Posterior vena cava (tissue), 2 donors: ENCODE results near the gene MYBPC3. TPM values are rescaled to one million over a fixed set of nuclear protein-coding genes. Genes with fewer than 3 reads are reported as not detected.

Source experiments
- DNase-seq: peaks from one replicate; pipeline ENCODE4 v3.0.0-alpha.2; 2020; ENCODE audit warnings: low spot score
- intact Hi-C, 2 donors: fragments of 100-400 bp; cut with DNase I; formaldehyde crosslinking; loops; one replicate each; pipeline versions ENCODE4 v1.14.1 to v1.14.2; 2022 to 2023
- total RNA-seq, 2 donors: library from RNA; stranded (reverse); fragmentation: NEBNext Ultra II Directional; extraction: Animal tissue kit (Norgen Biotek cat#: 25700); gene quantifications; one replicate each; pipeline ENCODE4 v1.2.1, GENCODE V29; 2021
- donor health status: DM: yes; HTN: yes; CAD: no.
- donor health status: DM: yes; HTN: yes; CAD: no.

MYBPC3 gene
- total RNA-seq, 2 donors from 2014 or later = 0.19 to 0.37 TPM

DNA sequence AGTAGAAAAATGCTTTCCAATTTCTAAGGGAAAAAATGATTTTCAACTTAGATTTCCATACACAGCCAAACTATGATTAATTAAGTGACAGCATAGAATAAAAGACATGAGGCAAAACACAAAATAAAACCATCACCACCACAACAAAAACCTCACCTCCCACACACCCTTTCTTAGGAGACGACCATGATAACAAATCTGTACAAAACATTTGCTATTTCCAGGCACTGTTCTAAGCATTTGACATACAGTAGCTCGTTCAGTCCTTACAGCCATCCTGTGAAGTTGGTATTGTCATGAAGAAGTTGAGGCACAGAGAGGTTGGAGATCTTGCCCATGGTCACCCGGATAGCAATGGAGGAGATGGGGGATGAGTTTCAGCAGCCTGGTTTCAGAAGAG is 17.2 kb upstream of the MYBPC3 start:
- DNase-seq = peak; percentile 1
- intact Hi-C loops = loop anchor here (5.0 to 10.0 kb wide), 3 partner anchors 43 to 85 kb away; partner anchors contain the start of gene RAPSN (in 1 of the 2)

DNA sequence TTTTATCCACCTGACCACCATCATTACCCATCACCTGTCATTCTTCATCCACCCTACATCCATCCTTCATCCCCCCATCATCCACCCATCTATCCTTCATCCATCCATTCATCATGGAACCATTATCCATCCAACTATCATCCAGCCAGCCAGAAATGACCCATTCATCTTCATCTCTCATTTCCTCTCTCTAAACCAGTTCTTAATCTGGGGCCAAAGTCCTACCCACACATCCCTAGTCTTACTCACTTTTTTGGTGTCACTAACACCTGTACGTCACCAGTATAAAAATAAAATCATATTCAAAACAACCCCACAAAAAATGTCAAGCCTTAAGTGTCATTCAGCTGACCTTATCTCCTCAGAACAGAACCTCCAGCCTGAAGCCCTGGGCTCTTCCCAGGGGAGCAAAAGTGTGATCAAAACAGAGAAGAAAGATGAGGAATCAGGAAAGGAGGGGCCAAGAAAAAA is 13.6 kb upstream of the MYBPC3 start:
- intact Hi-C loops = no loop called here
- no peak for DNase-seq

DNA sequence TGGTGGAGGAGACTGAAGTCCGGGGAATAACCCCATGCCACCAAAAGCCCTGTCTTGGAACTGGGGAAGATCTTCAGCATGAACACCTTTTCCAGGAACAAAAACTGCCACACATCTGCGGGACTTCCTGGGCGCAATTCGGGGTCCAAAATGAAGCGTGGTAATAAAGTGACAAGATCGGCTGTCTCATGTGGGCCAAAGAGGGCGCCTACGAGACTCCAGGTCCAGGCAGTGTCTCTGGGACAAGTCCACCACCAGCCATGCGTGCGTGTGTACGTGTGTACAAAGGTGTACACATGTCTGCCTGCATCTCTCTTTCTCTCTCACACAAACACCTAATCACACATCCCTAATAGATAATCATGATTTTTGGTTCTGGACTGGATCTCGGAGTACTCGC is 8.9 kb upstream of the MYBPC3 start:
- peak; percentile 47 for DNase-seq
- intact Hi-C loops = no loop called here

DNA sequence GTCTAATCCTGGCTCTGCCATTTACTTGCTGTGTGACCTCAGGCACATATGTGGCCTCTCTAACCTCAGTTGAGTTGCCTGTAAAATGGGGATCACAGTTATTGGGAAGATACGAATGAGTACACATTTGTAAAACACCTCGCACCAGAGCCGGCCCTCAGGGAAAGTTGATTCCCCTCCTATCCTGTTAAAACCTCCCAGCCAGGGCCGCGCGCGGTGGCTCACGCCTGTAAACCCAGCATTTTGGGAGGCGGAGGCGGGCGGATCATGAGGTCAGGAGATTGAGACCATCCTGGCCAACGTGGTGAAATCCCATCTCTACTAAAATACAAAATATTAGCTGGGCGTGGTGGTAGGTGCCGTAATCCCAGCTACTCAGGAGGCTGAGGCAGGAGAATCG is 7.8 kb upstream of the MYBPC3 start:
- DNase-seq = peak; percentile 65
- intact Hi-C loops = no loop called here

DNA sequence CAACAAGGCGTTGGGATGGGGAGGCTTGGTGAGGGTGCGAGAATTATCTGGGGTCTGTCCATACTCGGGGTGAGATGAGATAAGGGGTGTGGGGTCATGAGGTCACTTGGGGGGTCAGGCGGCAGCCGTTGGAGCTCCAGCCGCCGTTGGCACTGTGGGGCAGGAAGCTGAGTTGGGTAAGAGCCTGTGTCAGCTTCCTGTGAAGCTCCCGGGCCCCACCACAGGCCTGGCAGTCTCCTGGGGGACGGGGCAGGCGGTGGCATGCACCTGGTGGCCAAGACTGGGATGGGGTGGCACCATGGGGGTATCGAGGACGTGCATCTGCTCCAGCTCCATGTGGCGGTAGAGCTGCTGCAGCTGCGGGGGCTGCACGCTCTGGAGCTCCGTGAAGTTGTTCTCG is 7.1 kb upstream of the MYBPC3 start:
- intact Hi-C loops = loop anchor here (5.0 to 10.0 kb wide), 2 partner anchors 177 to 185 kb away; partner anchors contain the start of gene ARFGAP2 (in 1 of the 2)
- DNase-seq = peak; percentile 84

DNA sequence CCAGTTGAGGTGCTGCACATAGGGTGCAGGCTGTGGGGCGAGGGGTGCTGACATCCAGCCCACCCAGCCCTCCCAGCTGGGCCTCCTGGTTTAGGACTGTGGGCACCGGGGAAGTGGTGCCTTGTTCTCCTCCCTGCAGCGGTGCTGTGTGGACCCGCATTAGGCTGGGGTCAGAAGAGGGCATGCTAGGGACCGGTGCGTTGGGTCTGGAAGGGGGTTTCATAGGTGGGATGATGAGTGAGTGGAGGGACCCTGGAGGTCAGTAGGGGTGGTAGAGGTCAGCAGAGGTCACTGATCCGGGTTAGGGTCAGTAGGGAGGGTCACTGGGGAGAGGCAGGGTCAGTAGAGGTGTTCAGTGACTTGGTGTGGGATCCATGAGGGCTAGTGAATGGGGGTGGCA is 6.7 kb upstream of the MYBPC3 start:
- intact Hi-C loops = loop anchor here (5.0 to 10.0 kb wide), 2 partner anchors 177 to 184 kb away; partner anchors contain the start of gene ARFGAP2 (in 1 of the 2)
- DNase-seq = no peak

DNA sequence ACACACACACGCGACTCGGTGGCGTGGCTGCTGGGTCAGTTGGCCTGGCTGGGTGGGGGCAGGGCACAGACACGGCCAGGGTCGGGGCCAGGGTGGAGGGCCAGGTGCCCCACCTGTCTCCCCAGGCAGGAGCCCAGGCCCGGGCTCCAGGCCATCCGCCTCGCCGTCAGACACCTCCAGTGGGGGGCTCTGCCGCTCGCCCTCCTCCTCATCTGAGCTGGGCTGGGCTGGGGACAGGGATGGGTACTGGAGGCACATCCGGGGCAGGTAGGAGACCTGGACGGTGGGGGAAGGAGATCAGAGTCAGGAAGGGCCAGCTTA is 6.2 kb upstream of the MYBPC3 start:
- intact Hi-C loops = loop anchor here (5.0 to 10.0 kb wide), 2 partner anchors 176 to 184 kb away; partner anchors contain the start of gene ARFGAP2 (in 1 of the 2)
- DNase-seq = no peak

DNA sequence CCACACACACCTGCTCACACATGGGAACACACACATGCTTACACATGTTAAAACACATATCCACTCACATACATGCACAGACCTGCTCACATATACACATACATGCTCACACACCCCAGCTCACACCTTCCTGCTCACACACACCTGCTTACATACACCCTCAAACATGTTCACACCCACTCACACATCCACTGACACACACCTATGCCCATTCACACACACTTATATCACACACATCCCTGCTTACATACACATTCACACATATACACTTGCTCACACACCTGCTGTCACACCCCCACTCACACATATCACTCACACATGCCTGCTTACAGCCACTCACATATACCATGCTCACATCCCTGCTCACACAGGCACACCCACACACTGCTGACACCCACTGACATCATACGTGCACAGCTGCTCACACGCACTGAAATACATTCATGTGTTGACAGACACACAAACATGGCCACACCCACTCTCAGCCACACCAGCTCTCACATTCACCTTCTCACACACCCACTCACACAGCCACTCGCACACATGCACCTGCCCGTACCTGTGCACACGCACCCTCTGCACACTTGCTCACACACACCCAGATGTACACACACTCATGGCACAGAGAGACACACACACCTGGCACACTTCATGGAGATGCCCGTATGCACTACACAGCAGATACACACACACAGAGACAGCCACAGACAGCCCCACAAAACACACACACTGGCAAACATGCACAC is 5.7 kb upstream of the MYBPC3 start:
- intact Hi-C loops = loop anchor here (5.0 to 10.0 kb wide), 2 partner anchors 176 to 183 kb away; partner anchors contain the start of gene ARFGAP2 (in 1 of the 2)
- no peak for DNase-seq

DNA sequence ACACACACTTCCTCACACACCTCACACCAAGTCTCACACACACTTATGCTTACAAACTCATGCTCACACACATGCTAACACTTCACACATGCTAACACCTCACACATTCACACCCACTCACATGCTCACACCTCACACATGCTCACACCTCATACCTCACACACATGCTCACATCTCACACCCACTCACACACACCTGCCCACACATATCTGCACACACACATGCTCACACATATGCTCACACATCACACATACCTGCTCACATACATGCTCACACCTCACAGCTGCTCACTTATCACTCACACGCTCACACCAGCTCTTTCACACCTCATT is 4.5 kb upstream of the MYBPC3 start:
- intact Hi-C loops = loop anchor here (5.0 to 10.0 kb wide), 2 partner anchors 175 to 182 kb away; partner anchors contain the start of gene ARFGAP2 (in 1 of the 2)
- DNase-seq = no peak

DNA sequence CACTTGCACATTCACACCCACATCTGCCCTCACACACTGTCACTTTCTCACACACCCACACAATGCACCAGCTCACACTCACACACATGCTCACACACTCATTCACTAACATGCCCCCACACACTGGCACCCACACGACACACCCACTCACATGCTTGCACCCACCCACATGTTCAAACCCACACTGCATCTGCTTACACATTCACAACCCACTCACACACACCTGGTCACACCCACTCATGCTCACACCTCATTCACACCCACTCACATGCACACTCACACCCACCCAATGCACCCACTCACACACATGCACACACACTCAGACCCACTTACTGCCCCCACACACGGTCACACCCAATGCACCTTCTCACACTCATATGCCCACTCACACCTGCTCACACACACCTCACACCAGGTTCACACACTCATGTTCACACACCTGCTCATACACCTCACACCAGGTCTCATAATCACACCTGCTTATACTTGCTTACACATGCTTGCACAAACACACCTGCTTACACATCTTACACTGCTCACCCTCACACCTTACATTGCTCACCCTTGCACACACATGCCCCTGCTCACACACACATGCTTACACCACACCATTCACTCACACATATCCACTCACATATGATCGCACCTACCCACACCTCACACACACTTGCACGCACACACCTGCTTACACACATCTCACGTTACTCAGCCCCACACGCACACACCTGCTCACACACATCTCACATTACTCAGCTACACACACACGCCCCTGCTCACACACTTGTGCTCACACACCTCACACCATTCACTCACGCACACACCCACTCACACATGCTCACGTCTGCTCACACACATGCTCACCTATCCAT is 3.9 kb upstream of the MYBPC3 start:
- intact Hi-C loops = loop anchor here (5.0 to 10.0 kb wide), 2 partner anchors 174 to 182 kb away; partner anchors contain the start of gene ARFGAP2 (in 1 of the 2)
- no peak for DNase-seq

DNA sequence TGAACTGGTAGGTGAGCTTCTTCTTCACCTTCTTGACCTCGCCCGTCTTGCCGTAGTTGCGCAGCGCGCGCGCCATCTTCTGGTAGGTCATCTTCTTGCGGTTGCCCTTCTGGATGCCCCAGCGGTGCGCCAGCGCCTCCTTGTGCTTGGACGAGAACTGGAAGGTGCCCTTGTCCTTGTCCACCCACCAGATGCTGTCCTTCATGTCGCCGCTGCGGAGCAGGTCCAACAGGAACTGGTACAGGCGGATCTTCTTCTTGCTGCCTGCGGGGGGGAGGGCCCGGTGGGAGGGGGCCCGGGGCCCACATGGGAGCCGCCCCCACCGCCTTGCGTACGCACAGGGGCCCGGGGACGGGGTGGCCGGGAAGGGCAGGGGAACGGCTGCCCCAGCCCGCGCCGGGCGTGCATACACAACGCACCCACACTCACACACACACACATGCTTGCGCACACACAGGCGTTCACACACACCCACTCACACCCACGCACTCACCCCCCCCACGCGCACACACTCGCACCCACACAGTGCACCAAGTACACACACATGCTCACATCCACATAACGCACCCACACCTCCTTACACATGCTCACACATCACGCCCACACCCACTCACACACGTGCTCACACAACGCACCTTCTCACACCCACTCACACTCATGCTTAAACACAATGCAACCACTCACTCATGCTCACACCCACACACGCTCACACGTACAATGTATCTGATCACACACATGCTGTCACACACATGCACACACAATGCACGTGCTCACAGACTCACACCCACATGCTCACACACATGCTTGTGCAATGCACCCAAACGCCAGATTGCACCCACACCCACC is 3.0 kb upstream of the MYBPC3 start:
- intact Hi-C loops = loop anchor here (5.0 to 10.0 kb wide), 2 partner anchors 173 to 181 kb away; partner anchors contain the start of gene ARFGAP2 (in 1 of the 2)
- DNase-seq = peak; percentile 96

DNA sequence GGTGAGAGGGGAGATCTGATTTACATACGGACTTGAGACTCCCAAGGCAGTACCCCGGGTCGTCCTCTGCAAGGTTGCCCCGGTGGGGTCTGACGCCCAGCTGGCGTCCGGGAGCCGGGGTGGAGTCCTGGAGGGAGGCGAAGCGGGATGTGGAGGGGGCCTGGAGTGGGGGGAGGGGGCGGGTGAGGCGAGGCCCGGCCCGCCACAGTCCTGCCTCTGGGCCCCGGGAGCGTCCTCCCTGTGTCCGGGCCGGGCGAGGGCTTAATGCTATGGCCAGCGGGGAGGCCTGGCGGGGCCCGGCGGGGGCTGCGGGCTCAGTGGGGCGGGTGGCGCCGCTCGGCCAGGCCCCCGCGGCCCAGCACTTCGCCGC is 2.4 kb upstream of the MYBPC3 start:
- intact Hi-C loops = loop anchor here (5.0 to 10.0 kb wide), 2 partner anchors 173 to 180 kb away; partner anchors contain the start of gene ARFGAP2 (in 1 of the 2)
- DNase-seq = no peak

DNA sequence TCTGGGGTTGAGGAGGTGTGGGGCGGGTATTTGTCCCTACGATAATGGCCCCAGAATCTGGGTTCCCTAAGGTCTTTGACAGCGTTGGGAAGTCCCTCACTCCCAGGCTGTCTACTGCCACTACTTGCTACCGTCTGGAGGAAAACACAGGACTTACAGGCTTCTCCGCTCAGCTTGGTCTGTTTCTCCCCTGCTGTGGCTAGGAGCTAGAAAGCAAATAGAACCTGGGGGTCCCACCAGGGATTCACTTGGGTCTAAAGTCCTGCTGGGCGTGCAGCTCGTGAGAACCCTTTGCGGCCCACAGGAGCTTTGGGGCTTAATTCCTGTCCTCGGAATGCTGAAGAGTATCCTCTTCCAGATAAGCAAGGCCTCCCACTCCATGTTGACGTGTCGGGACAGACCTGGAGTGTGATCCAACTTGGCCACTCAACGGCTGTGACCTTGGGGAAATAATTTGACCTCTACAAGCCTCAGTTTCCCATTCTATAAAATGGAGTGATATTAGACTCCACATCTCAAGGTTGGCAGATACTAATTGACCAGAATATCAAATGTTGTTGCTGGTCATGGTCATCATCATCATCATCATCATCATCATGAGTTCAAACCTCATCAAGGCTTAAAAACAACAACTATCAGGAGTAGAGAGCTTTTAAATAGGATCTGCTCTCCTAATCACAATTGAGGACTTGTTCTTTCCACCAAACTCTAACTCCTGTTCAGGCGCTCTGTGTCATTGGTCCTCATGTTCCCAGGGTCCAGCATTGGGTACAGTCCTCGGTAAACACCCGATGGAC is 1.7 kb upstream of the MYBPC3 start:
- DNase-seq = no peak
- intact Hi-C loops = loop anchor here in 1 of 2 donors (10.0 kb wide), 1 partner anchor 179 kb away; the partner anchor contains the start of gene ARFGAP2

DNA sequence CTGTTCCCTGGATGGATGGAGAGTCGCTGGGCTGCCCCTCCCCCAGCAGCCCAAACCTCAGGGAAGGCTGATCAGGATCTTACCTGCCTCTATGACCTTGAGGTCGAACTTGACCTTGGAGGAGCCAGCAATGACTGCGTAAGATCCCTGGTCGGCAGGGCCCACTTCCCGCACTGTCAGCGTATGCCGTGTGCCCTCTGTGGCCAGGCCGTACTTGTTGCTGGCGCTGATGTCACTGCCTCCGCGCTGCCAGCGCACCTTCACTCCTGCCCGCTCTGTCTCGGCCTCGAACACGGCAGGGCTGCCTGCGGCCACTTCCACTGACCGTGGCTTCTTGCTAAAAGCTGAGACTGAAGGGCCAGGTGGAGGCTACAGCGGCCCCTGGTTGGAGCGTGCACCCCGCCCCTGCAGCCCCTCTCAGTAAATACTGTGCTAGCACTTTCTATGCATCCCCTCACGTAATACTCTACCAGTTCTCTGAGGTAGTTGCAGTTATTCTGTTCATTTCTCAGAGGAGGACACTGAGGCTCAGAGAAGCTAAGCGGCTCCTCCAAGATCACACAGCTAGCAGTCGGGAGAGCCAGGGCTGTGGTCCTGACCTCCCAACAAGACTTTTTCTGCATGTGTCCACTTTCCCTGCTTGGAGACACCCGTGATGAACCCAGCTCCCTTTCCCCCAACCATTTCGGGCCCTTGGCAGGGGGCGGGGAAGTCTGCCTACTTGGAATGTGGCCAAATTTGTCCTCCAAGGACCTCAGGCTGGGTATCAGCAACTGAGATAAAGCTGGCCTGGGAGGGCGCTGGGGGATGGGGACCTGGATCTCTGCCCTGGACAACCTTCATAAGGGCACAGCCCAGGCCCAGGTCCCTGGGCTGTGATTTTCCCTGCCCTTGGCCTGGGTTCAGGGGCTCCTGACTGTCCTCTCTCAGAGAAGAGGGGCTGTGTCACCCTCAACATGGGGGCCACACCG is 1.1 kb downstream of the MYBPC3 start:
- intact Hi-C loops = loop anchor here in 1 of 2 donors (10.0 kb wide), 1 partner anchor 177 kb away; the partner anchor contains the start of gene ARFGAP2
- no peak for DNase-seq

DNA sequence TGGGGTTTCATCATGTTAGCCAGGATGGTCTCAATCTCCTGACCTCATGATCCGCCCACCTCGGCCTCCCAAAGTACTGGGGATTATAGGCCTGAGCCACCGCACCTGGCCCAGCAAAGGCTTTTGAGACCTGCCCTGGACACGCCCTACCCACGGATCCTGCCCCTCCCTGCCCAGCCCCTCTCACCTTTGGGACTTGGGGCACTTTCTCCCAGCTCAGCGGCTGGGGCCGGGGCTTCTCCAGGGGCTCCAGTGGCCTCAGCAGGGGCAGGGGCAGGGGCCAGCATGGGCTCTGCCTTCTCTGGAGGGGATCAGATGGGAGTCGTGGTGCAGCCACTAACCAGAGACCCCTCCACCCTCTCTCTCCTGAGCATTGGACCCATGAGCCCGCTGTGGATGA is 2.2 kb downstream of the MYBPC3 start:
- intact Hi-C loops = loop anchor here in 1 of 2 donors (10.0 kb wide), 1 partner anchor 176 kb away; the partner anchor contains the start of gene ARFGAP2
- no peak for DNase-seq

DNA sequence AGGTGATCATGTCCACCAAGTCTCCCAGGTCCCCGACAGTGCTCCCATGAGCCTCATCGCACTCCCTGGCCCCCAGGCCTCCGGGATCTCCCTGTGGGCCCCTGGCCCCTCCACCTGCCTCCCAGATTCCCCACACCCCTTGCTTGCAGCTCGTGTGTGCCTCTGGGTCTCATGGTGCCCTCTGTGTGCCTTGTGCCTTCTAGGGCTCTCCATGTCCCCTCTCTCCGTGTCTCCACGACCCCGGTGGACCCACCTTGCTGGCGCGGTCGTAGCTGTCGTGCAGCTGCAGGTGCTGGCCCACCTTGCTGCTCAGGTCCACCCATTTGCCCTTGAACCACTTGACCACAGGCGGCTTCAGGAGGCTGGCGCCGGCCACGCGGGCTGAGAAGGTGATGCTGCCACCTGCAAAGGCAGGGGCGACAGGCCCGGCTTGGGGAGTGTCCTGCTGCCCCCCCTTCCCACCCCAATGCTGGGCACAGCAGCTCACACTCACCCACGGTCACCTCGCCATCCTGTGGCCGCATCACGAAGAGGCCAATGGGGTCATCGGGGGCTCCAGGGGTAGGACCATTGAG is 2.9 kb downstream of the MYBPC3 start:
- intact Hi-C loops = loop anchor here in 1 of 2 donors (10.0 kb wide), 1 partner anchor 175 kb away; the partner anchor contains the start of gene ARFGAP2
- DNase-seq = peak; percentile 78
